ENCODE results near the gene FBLN7. TPM values are rescaled to one million over a fixed set of nuclear protein-coding genes. Genes with fewer than 3 reads are reported as not detected.

Gene FBLN7
- total and polyA plus RNA-seq, 2 experiments from 2014 or later: 1.6 to 1.7 TPM

DNA sequence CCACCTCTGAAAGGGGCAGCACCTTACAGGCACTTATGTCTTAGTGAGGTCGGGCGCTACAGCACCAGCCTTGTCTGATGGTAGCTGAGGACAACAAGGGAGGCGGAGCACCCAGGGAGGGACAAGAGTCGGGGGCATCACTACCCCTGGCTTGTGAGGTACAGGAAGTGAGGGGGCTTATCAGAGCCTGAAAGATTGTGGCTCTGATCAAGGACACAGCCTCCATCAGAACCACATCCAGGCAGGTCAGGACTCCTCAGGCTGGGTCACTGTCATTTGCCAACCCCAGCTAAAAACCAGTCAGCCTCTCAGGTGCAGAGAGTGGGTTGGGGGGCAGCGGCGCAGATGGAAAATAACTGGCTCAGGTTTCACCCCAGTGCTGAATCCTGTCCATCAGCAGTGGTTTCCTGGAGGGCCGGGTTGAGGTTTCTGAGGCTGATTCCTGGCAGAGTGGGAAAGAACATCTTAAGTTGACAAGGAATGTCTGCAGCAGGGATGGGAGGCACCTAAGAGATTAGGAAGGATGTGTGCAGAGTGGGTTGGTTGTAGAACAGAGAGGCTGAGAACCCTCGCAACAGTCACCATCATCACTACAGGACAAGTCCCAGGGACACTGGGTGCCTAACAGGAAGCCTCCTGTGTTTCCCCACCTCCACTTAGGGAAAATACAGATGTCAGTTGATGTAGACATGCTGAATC is 45.3 kb downstream of the FBLN7 start:
- no peak for DNase-seq (ENCODE audit: low spot score)
- Histone ChIP-seq H2AFZ (no peak overlapping the region), H4K20me1 (ENCODE audit: insufficient read depth, poor library complexity, severe bottlenecking) (no peaks in the 10 kb centered on the region), H3K27ac (no peak overlapping the region), H3K9me3 (ENCODE audit: low read depth) (no peaks in the 10 kb centered on the region), H3K4me3 (no peak overlapping the region), H3K27me3 (no peaks in the 10 kb centered on the region), H3K4me1 (ENCODE audit: insufficient read depth) (no peaks in the 10 kb centered on the region), H3K9me2 (replicated peaks; ENCODE audit: insufficient read depth) (no peaks in the 10 kb centered on the region), H3K79me2 (no peaks in the 10 kb centered on the region), H3K36me3 (replicated peaks; ENCODE audit: insufficient read depth, low read depth) (no peaks in the 10 kb centered on the region), H3K4me2 (no peak overlapping the region)
- 93% methylated on average over 8 of the region's 8 CpGs for WGBS (ENCODE audit: low lambda C conversion rate, missing lambda C conversion rate)
- TF ChIP-seq, protein P1, sequence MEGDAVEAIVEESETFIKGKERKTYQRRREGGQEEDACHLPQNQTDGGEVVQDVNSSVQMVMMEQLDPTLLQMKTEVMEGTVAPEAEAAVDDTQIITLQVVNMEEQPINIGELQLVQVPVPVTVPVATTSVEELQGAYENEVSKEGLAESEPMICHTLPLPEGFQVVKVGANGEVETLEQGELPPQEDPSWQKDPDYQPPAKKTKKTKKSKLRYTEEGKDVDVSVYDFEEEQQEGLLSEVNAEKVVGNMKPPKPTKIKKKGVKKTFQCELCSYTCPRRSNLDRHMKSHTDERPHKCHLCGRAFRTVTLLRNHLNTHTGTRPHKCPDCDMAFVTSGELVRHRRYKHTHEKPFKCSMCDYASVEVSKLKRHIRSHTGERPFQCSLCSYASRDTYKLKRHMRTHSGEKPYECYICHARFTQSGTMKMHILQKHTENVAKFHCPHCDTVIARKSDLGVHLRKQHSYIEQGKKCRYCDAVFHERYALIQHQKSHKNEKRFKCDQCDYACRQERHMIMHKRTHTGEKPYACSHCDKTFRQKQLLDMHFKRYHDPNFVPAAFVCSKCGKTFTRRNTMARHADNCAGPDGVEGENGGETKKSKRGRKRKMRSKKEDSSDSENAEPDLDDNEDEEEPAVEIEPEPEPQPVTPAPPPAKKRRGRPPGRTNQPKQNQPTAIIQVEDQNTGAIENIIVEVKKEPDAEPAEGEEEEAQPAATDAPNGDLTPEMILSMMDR (IDR thresholded peaks at IDR 0.05; ENCODE audit: poor library complexity): no peak
- no peak for TF ChIP-seq EZH2 (IDR thresholded peaks at IDR 0.05; ENCODE audit: borderline replicate concordance)
- TF ChIP-seq EZH2phosphoT487 (IDR thresholded peaks at IDR 0.05; ENCODE audit: low read depth, severe bottlenecking, unreplicated experiment): no peak

DNA sequence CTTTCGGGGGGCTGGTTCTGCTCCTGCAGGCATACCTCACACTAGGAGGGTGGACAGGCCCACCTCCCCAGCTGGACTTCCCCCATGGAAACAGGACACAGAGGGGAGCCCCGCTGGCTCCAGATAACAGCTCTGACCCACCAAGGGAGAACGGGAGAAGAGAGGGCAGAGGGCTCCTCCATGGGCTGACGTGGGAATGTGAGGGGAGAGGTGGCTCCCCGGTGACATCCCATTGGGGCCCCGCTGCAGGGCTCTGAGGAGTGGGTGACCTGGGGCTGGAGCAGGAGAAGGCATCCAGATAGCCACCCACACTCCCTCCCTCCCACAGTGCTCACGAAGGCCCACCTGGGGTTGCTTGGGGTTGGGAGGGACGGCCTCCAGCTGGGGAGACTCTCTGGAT is 45.9 kb downstream of the FBLN7 start:
- no peaks in the 10 kb centered on the region for H4K20me1 ChIP-seq (ENCODE audit: insufficient read depth, poor library complexity, severe bottlenecking)
- H3K4me2 ChIP-seq: no peak overlapping the region
- no peak for DNase-seq (ENCODE audit: low spot score)
- H3K9me3 ChIP-seq (ENCODE audit: low read depth): no peaks in the 10 kb centered on the region
- no peaks in the 10 kb centered on the region for H3K4me1 ChIP-seq (ENCODE audit: insufficient read depth)
- WGBS (ENCODE audit: low lambda C conversion rate, missing lambda C conversion rate): 95% methylated on average over 8 of the region's 8 CpGs
- no peaks in the 10 kb centered on the region for H3K36me3 ChIP-seq (replicated peaks; ENCODE audit: insufficient read depth, low read depth)
- H3K79me2 ChIP-seq: no peaks in the 10 kb centered on the region
- TF ChIP-seq EZH2 (IDR thresholded peaks at IDR 0.05; ENCODE audit: borderline replicate concordance) (no peak), EZH2phosphoT487 (IDR thresholded peaks at IDR 0.05; ENCODE audit: low read depth, severe bottlenecking, unreplicated experiment) (no peak)
- TF ChIP-seq, protein P1 (IDR thresholded peaks at IDR 0.05; ENCODE audit: poor library complexity): no peak
- H3K27me3 ChIP-seq: no peaks in the 10 kb centered on the region
- H3K27ac ChIP-seq: no peak overlapping the region
- no peak overlapping the region for H2AFZ ChIP-seq
- H3K9me2 ChIP-seq (replicated peaks; ENCODE audit: insufficient read depth): no peaks in the 10 kb centered on the region
- H3K4me3 ChIP-seq: no peak overlapping the region

DNA sequence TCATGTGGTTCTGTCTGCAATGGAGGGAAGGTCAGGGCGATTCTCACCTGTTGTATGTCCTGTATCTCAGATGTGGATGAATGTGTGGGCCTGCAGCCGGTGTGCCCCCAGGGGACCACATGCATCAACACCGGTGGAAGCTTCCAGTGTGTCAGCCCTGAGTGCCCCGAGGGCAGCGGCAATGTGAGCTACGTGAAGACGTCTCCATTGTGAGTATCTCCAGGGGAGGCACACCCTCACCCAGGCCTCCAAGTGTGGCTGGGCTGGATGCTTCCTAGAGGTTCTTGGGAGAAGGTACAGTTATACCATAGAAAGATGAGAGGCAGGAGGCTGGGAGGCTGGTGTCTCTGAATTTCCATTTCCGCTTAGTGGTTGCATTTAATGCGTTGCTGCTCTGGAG is 46.9 kb downstream of the FBLN7 start:
- no peaks in the 10 kb centered on the region for H3K9me2 ChIP-seq (replicated peaks; ENCODE audit: insufficient read depth)
- H3K4me1 ChIP-seq (ENCODE audit: insufficient read depth): no peaks in the 10 kb centered on the region
- no peak overlapping the region for H3K4me2 ChIP-seq
- no peaks in the 10 kb centered on the region for H4K20me1 ChIP-seq (ENCODE audit: insufficient read depth, poor library complexity, severe bottlenecking)
- no peaks in the 10 kb centered on the region for H3K79me2 ChIP-seq
- no peak for TF ChIP-seq EZH2phosphoT487 (IDR thresholded peaks at IDR 0.05; ENCODE audit: low read depth, severe bottlenecking, unreplicated experiment)
- no peak for TF ChIP-seq EZH2 (IDR thresholded peaks at IDR 0.05; ENCODE audit: borderline replicate concordance)
- TF ChIP-seq, protein P1 (IDR thresholded peaks at IDR 0.05; ENCODE audit: poor library complexity): no peak
- H3K27ac ChIP-seq: no peak overlapping the region
- no peak for DNase-seq (ENCODE audit: low spot score)
- H2AFZ ChIP-seq: no peak overlapping the region
- H3K9me3 ChIP-seq (ENCODE audit: low read depth): no peaks in the 10 kb centered on the region
- H3K4me3 ChIP-seq: no peak overlapping the region
- H3K36me3 ChIP-seq (replicated peaks; ENCODE audit: insufficient read depth, low read depth): no peaks in the 10 kb centered on the region
- 85% methylated on average over 9 of the region's 9 CpGs for WGBS (ENCODE audit: low lambda C conversion rate, missing lambda C conversion rate)
- H3K27me3 ChIP-seq: no peaks in the 10 kb centered on the region

Data from hepatocyte (in vitro differentiated cells).